SK-N-SH (cell line): Measurements from ENCODE around the gene PPIB. TPM values are rescaled to one million over a fixed set of nuclear protein-coding genes. Genes with fewer than 3 reads are reported as not detected.

ENCODE experiments used
- CTCF ChIA-PET: fragments of 300-600, 350-600 bp; formaldehyde crosslinking; extraction: SDS; loops from one replicate; lab custom pipeline; 2021; lab: Yijun Ruan, JAX
- POLR2A ChIA-PET: fragments of 350-600 bp; sonication (Branson Sonifier 250); formaldehyde crosslinking; extraction: SDS; loops from one replicate; lab custom pipeline; 2020; ENCODE audit warnings: antibody characterized with exemption, inconsistent platforms; lab: Yijun Ruan, JAX
- DNase-seq: peaks from one replicate; pipeline ENCODE4 v3.0.0; 2012
- H2AFZ ChIP-seq: fragments of 200-600 bp; sonication (generic); 2 replicates; pipeline ENCODE4 v1.8.1; 2016; ENCODE audit warnings: antibody characterized with exemption, mild to moderate bottlenecking, low read depth
- H3F3A ChIP-seq: fragments of 200-600 bp; sonication (generic); replicated peaks from 2 replicates; pipeline ENCODE3; 2016; ENCODE audit warnings: antibody characterized with exemption, mild to moderate bottlenecking; ENCODE audit not compliant: insufficient read depth
- H3K27ac ChIP-seq, 2 experiments: fragments of 200-500 bp in 1 of 2; fragments of 200-600 bp in 1 of 2; sonication (Bioruptor generic) in 1 of 2; sonication (generic), shearing (Covaris generic) in 1 of 2; 2 replicates each; pipeline versions ENCODE4 v1.5.1 to v1.6.1; 2014 to 2016; ENCODE audit warnings: low read depth in 2 of 2, inconsistent platforms in 1 of 2, low read length in 1 of 2, mild to moderate bottlenecking in 1 of 2, mixed read lengths in 1 of 2
- H3K27me3 ChIP-seq: fragments of 200-600 bp; sonication (generic), shearing (Covaris generic); 2 replicates; pipeline ENCODE4 v1.6.1; 2016; ENCODE audit warnings: mixed run types; ENCODE audit not compliant: insufficient read depth
- H3K36me3 ChIP-seq, 2 experiments: fragments of 200-500 bp in 1 of 2; fragments of 200-600 bp in 1 of 2; sonication (Bioruptor generic) in 1 of 2; sonication (generic) in 1 of 2; replicated peaks in 1 of 2; 2 replicates each; pipeline versions ENCODE3 to v1.5.1; 2014 to 2016; ENCODE audit warnings: low read length in 1 of 2, mild to moderate bottlenecking in 1 of 2; ENCODE audit not compliant: insufficient read depth in 2 of 2, control insufficient read depth in 1 of 2
- H3K4me1 ChIP-seq, 2 experiments: fragments of 200-500 bp in 1 of 2; fragments of 200-600 bp in 1 of 2; sonication (Bioruptor generic) in 1 of 2; sonication (generic), shearing (Covaris generic) in 1 of 2; 2 replicates each; pipeline versions ENCODE4 v1.5.1 to v1.6.1; 2014 to 2016; ENCODE audit warnings: low read depth in 1 of 2, low read length in 1 of 2, mixed run types in 1 of 2; ENCODE audit not compliant: insufficient read depth in 2 of 2, control insufficient read depth in 1 of 2
- H3K4me2 ChIP-seq: fragments of 200-600 bp; sonication (generic), shearing (Covaris generic); 2 replicates; pipeline ENCODE4 v1.6.1; 2017; ENCODE audit warnings: mixed run types
- H3K4me3 ChIP-seq, 2 experiments: fragments of 200-500 bp in 1 of 2; fragments of 200-600 bp in 1 of 2; sonication (Bioruptor generic) in 1 of 2; sonication (generic), shearing (Covaris generic) in 1 of 2; 2 replicates each; pipeline versions ENCODE4 v1.5.1 to v1.8.1; 2014 to 2016; ENCODE audit warnings: low read depth in 2 of 2, inconsistent platforms in 1 of 2, low read length in 1 of 2, mild to moderate bottlenecking in 1 of 2, mixed read lengths in 1 of 2, moderate library complexity in 1 of 2
- H3K79me2 ChIP-seq: fragments of 200-600 bp; sonication (generic); 2 replicates; pipeline ENCODE4 v1.8.1; 2017; ENCODE audit warnings: mild to moderate bottlenecking; ENCODE audit not compliant: insufficient read depth
- H3K9ac ChIP-seq: fragments of 200-600 bp; sonication (generic); 2 replicates; pipeline ENCODE4 v1.6.1; 2017; ENCODE audit warnings: mixed run types
- H3K9me2 ChIP-seq: fragments of 200-600 bp; sonication (generic); 2 replicates; pipeline ENCODE4 v1.6.1; 2017; ENCODE audit warnings: mixed run types
- H3K9me3 ChIP-seq: fragments of 200-600 bp; sonication (generic); 2 replicates; pipeline ENCODE4 v1.6.1; 2017; ENCODE audit warnings: mixed run types, mild to moderate bottlenecking, moderate library complexity
- H4K20me1 ChIP-seq: fragments of 200-600 bp; sonication (generic); 2 replicates; pipeline ENCODE4 v1.6.1; 2017; ENCODE audit warnings: mild to moderate bottlenecking, mixed run types; ENCODE audit not compliant: insufficient read depth
- CHD2 ChIP-seq: fragments of 150-350 bp; IDR thresholded peaks from 2 replicates; pipeline ENCODE4 v1.6.1; 2018; ENCODE audit warnings: low read length; ENCODE audit not compliant: partially characterized antibody
- CTCF ChIP-seq: fragments of 200-600 bp; sonication (generic); IDR thresholded peaks from 2 replicates; pipeline ENCODE4 v1.6.1; 2017; ENCODE audit warnings: antibody characterized with exemption, mild to moderate bottlenecking, moderate library complexity
- EP300 ChIP-seq, 2 experiments: IDR thresholded peaks; 2 replicates each; pipeline versions ENCODE4 v1.4.0 to v1.6.1; 2012; ENCODE audit warnings: borderline replicate concordance in 1 of 2, low read depth in 1 of 2, low read length in 1 of 2
- FOSL2 ChIP-seq: IDR thresholded peaks from 2 replicates; pipeline ENCODE4 v1.4.0; 2012; ENCODE audit warnings: low read depth, mild to moderate bottlenecking, moderate library complexity, borderline replicate concordance
- FOXJ3 ChIP-seq: sonication (generic); formaldehyde crosslinking; IDR thresholded peaks from 2 replicates; pipeline ENCODE4 v1.5.1; 2020; ENCODE audit warnings: mild to moderate bottlenecking, missing genetic modification reagents
- FOXM1 ChIP-seq: IDR thresholded peaks from 2 replicates; pipeline ENCODE4 v1.4.0; 2012; ENCODE audit warnings: low read depth, mild to moderate bottlenecking
- MAX ChIP-seq: IDR thresholded peaks from 2 replicates; pipeline ENCODE4 v1.4.0; 2012; ENCODE audit warnings: low read depth
- MEF2A ChIP-seq: IDR thresholded peaks from 2 replicates; pipeline ENCODE4 v1.4.0; 2012; ENCODE audit warnings: low read depth, borderline replicate concordance
- NFIC ChIP-seq: IDR thresholded peaks from 2 replicates; pipeline ENCODE4 v1.4.0; 2012; ENCODE audit warnings: borderline replicate concordance
- PBX3 ChIP-seq: IDR thresholded peaks from 2 replicates; pipeline ENCODE4; 2012
- RAD21 ChIP-seq: IDR thresholded peaks from 2 replicates; pipeline ENCODE4 v1.6.1; 2012; ENCODE audit warnings: mild to moderate bottlenecking, low read length
- REST ChIP-seq: IDR thresholded peaks from 2 replicates; pipeline ENCODE4 v1.6.1; 2012; ENCODE audit warnings: mild to moderate bottlenecking, low read depth, low read length, moderate library complexity
- SIN3A ChIP-seq: IDR thresholded peaks from 2 replicates; pipeline ENCODE4 v1.6.1; 2012; ENCODE audit warnings: low read depth, mild to moderate bottlenecking, low read length, moderate library complexity, borderline replicate concordance
- TAF1 ChIP-seq: IDR thresholded peaks from 2 replicates; pipeline ENCODE4 v1.6.1; 2012; ENCODE audit warnings: low read depth, mild to moderate bottlenecking, low read length, moderate library complexity, borderline replicate concordance
- USF1 ChIP-seq: IDR thresholded peaks from 2 replicates; pipeline ENCODE4 v1.4.0; 2012; ENCODE audit warnings: low read depth, borderline replicate concordance
- YY1 ChIP-seq: IDR thresholded peaks from 2 replicates; pipeline ENCODE4 v1.4.0; 2012; ENCODE audit warnings: low read depth, mild to moderate bottlenecking
- WGBS: methylation state at CpG from one replicate; pipeline ENCODE4 v1.1.6; 2017; ENCODE audit warnings: low lambda C conversion rate; 5-methylcytosine and 5-hydroxymethylcytosine counted together
- polyA plus RNA-seq, 3 experiments: library from polyadenylated mRNA; depleted of rRNA; stranded (reverse); fragments of >200 nt; gene quantifications; 2 replicates each; pipeline ENCODE4 v1.2.3, GENCODE V29; 2012

The PPIB gene
- polyA plus RNA-seq, 1 of the 3 experiments (the other 2 are of a cell fraction): 1,379 TPM

GRCh38 chr15:64156652-64157331 lies 6.0 kb downstream of the PPIB start:
- no peak overlapping the region for H3K9ac ChIP-seq
- no peak overlapping the region for H2AFZ ChIP-seq
- H3K9me3 ChIP-seq: no peaks in the 10 kb centered on the region
- peaks cover 55 to 58% of the 10 kb centered on the region in 2 experiments for H3K36me3 ChIP-seq
- no peak for DNase-seq
- H3F3A ChIP-seq: peaks cover 57% of the 10 kb centered on the region
- H3K79me2 ChIP-seq: peaks cover 24% of the 10 kb centered on the region
- CTCF ChIA-PET: interaction anchor here (1.0 to 1.3 kb wide), 2 partner anchors 63 to 525 kb away, joined by 3 read pairs; partner anchors contain the start of gene CIAO2A
- H3K4me2 ChIP-seq: no peak overlapping the region
- POLR2A ChIA-PET: interaction anchor here (0.7 kb wide), 1 partner anchor 64 kb away, joined by 3 read pairs; the partner anchor contains the start of gene CIAO2A
- 93% methylated on average over 14 of the region's 16 CpGs for WGBS
- no peak overlapping the region for H3K27ac ChIP-seq
- no peaks in the 10 kb centered on the region for H3K9me2 ChIP-seq
- TF ChIP-seq SIN3A (no peak), REST (no peak), MEF2A (no peak), NFIC (no peak), TAF1 (no peak), FOXM1 (no peak), USF1 (no peak), RAD21 (no peak), CTCF (no peak), FOXJ3 (no peak), PBX3 (no peak), CHD2 (no peak), EP300 (IDR thresholded peaks at IDR 0.05; ENCODE audit: borderline replicate concordance in 1 of 2, low read depth in 1 of 2, low read length in 1 of 2) (no peak), FOSL2 (no peak), MAX (no peak), YY1 (no peak)
- no peak overlapping the region for H3K4me3 ChIP-seq
- peaks cover 54% of the 10 kb centered on the region for H4K20me1 ChIP-seq
- peaks cover 14 to 33% of the 10 kb centered on the region in 2 experiments; a peak in 2 of 4 replicates for H3K4me1 ChIP-seq
- no peaks in the 10 kb centered on the region for H3K27me3 ChIP-seq
